HG02759 (cell line): ENCODE results near the gene PRR18.

Experiments used
- ATAC-seq: cut with Tn5 transposase; IDR thresholded peaks from one replicate; pipeline ENCODE4 v1.9.1; 2021; ENCODE audit warnings: mild to moderate bottlenecking, moderate library complexity; ENCODE audit not compliant: unreplicated experiment

The PRR18 gene

DNA sequence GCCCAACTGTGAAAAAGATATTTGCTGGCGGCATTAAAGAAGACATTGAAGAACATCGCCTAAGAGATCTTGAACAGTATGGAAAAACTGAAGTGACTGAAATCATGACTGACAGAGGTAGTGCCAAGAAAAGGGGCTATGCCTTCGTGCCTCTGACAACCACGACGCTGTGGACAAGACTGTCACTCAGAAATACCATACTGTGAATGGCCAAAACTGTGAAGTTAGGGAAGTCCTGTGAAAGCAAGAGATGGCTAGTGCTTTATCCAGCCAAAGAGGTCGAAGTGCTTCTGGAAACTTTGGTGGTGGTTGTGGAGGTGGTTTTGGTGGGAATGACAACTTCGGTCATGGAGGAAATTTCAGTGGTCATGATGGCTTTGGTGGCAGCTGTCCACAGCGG is 26.7 kb upstream of the PRR18 start:
- ATAC-seq, result no peak

DNA sequence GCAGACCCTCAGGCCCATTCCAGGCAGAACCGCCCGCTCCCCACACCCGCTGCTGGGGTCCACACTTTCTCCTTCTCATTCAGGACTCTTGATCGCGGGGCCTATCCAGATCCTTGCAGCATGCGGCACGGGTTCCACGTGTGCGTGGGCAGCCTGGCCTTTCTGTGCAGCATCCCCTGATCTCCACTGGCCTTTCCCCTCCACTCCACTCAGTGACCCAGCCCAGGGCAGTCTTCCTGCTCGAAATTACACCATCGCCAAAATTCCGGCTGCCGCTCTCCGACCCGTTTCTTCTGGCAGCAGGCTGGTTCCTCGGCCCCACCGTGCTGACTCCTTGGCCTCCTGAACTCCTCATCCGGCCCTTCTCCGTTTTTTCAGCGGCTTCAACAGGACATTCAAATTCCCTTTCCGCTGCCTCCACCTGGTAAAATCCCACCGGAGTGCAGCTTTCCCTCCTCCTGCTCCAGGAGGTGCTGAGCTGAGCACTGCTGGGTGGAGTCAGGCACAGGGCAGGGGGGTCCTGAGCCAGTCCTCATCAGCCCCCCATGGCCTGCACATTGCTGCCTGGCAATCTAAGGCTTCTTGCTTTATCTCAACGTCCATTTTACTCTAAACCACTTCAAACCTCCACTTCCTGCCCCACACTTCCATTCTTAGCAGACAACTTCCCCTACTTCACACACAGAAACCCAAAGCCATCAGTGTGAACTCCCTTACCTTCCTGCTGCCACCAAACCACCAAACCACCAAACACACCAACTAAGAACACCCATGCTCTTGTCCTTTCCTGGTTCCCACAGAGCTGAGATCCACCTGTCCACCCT is 25.2 kb upstream of the PRR18 start:
- ATAC-seq, result peak; percentile 68

DNA sequence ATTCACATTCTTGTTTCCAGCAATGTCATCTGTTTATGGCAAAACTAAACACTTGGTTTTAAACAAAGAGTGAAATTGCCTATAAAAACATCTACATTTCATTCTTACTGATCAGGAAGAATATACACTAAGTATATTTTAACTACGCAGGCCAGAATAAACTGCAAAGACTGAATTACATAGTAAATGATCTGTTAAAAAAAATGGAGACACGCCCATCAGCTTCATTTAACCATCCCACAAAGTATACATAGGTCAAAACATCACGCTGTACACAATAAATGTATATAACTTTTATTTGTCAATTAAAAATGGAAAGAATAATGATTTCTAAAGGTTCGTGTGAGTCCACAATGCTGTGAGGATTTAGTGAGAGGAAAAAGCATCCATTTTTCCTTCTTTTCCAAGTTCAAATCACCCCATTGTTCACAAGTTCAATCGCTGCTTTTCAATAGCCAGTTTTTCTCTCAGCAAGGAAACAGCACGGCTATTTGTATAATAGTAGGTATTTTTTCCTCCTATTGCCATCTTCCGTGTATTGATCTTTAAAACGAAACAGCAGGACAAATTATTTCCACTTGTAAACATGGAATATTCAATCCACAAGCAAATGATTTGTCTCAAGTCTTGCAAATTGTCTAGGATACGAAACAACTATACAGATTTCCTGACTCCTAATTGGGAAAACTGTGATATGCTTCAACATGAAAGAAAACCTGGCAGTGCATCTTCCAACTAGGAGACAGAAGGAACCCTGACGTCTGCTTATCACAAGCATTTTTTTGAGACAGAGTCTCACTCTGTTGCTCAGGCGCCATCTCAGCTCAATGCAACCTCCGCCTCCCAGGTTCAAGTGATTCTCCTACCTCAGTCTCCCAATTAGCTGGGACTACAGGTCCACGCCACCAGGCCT is 23.6 kb upstream of the PRR18 start:
- ATAC-seq, result no peak

DNA sequence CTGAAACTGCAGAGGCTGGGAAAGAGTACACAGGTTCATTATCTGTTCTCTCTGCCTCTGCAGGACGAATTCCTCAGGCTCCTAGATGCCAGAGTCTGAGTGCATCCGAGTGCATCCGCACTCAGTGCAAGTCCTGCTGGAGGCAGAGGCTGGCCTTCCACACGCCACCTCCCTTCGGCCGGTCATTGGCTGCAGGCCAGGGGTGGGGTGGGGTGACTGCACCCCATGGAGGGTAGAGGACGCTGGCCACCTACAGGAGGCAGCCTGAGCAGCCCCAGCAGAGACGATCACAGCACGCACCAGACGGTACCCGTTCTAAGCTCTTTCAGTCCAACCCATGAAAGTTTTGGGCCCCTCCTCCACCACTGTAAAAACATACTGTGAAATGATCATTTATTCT is 22.4 kb upstream of the PRR18 start:
- ATAC-seq, result no peak

DNA sequence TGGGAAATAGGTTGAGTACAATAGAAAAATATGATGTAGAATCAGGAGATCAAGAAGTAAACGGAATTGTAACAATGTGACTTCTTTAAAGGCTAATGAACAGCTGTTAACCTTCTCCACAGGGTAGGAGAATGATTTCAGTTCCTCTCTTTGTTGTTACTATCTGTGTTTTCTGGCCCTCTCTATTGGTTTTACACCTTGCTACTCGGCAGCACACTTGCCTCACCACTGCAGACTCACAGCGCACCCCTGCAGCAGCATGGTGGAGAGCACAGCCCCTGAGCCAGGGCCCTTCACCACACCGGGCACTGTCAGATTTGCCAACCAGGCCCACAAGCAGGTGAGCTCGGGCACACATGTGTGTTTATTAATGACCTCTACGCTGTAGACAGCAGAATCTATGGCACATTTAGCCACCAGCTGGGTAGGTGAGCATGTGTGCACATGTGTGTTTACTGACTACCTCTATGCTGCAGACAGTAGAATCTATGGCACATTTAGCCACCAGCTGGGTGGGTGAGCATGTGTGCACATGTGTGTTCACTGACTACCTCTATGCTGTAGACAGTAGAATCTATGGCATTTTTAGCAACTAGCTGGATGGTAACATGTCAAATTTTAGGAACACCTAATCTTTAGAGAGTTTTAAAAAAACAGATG is 17.3 kb upstream of the PRR18 start:
- ATAC-seq, result peak; percentile 73

DNA sequence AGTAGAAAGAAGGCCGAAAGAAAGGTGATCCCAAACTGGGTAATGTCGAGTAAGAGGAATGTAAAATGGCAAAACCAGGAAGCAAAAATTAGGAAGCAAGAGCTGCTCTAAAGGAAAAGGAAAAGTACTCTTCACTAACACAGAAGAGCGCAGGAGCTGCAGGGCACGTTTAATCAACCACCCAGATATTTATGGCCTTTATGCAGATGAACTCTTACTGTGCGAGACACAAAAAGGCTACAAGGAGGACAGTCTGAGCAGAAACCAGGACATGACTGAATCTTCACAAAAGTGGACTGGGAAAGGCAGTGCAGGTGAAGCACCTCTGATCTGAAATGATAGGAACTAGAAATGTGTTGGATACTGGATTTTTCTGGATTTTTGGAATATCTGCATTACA is 15.2 kb upstream of the PRR18 start:
- no peak for ATAC-seq

DNA sequence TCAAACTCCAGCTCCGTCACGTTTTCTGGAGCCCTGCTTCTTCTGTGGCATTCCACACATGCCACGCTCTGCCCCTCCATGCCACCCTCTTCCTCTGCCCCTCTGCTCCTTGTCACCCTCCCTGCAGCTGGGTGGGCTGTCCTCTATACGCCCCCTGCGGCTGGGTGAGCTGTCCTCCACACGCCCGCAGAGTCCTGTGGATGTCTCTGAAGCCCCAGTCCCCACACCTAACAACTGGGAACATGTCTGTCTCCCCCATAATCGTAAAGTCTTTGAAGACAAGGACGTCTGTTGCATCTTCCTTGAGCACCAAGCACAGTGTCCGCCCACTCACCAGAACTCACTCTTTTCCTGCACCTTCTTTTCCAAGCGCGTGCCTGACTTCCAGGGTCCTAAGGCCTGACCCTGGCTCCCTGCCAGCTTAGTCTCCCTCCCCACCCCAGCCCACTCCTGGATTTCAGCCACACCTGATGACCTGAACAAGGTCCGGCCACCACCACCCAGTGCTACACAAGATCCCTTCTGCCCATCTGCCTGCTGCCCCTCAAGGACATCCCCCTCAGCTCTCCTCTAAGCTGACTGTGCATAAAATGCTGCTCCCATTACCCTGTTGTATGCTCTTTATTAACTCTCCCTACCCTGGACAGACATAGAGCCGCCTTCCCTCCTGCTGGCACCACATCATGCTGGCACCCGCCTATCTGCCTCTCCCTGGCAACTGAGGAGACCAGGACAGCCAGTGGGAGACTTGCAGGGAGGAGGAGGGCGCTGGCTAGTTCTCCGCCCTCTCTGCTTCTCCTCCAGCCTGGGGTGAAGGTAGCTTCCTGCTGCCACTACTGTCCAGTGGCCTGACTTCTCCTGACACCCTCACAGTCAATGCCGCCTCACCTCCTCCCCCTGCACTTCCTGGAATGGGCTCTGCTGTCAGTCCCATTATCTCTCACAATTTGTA is 10.7 kb upstream of the PRR18 start:
- no peak for ATAC-seq

DNA sequence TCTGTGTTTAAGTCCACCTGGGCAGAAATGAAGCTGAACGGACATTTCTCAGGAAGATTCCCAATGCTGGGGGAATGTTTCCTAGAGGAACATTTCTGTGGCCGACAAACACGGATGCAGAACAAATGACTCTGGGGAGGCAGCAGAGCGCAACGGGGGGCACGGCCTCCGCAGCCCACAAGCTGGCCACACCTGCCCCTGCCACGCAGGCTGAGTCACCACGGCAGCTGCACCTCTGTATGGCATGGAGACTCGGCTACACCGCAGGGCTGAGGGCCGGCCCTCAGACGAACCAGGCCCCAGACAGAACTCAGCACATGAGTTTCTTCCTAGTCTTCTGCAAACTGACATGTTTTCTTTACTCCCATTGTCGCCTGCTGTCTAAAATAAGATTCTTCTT is 10.0 kb upstream of the PRR18 start:
- no peak for ATAC-seq

DNA sequence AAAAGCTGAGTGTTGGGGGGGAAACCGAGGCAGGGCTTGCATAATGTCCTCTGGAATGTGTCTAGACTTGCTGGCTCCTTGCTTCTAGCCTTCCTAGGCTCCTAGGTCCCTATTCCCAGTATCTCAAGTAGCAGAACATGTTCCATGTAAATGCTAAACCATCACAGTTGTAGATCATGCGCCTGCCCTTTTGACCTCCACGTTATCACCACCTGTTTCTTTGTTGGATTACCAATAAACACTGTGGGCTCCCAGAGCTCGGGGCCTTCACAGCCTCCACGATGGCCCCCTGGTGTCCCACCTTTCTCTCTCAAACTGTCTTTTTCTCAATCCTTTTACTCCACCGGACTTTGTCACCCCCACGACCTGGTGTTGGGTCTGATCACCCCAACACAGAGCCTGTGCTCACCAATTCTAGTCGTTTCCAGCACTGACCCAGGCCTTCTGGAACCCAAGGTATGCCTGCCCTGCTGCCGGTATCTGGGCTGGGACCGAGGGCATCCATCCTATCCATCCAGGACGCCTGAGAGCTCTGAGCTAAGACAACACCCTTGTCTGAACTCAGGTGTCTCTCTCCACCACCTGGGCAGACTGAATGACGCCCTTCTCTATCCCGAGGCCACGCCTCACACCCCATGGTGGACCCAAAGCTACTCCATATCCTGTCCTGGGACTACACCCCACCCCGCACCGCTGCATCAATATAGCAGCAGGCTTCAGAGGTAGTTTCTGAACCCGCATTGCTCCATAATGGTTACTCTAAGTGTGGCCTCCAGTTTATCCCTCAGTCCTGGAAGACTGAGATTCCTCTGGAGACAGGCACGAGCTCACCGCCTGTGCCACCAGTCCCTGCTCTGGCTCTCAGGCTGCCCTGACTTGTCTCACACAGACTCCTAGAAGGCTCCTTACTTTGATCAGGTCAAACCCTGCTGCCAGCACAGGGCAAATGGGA is 9.3 kb upstream of the PRR18 start:
- no peak for ATAC-seq

DNA sequence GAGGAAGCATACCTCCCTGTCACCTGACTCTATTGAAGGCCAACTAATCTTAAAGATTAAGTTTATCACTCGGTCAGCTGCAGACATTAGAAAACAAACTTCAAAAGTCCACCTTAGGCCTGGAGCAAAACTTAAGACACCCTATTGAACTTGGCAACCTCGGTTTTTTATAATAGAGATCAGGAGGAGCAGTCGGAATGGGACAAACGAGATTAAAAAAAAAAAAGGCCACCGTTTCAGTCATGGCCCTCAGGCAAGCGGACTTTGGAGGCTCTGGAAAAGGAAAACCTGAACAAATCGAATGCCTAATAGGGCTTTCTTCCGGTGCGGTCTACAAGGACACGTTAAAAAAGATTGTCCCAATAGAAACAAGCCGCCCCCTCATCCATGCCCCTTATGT is 7.2 kb upstream of the PRR18 start:
- no peak for ATAC-seq

DNA sequence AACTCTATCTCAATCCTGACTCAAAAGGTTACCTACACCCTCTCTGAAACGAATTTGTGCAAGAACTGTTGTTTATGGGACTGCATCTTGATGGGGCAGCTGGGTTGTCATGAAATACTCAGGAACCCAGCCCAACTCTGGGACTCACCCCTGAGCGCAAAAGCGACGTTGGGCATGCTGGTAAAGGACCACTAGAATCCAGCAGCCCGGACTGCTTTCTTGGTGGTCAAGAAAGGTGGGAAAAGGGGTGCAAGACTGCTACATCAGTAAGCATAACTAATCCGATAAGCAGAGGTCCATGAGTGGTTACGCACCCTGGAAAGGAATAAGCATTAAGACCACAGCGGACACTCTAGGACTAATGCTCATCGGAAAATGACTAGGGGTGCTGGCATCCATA is 6.3 kb upstream of the PRR18 start:
- ATAC-seq, result no peak

DNA sequence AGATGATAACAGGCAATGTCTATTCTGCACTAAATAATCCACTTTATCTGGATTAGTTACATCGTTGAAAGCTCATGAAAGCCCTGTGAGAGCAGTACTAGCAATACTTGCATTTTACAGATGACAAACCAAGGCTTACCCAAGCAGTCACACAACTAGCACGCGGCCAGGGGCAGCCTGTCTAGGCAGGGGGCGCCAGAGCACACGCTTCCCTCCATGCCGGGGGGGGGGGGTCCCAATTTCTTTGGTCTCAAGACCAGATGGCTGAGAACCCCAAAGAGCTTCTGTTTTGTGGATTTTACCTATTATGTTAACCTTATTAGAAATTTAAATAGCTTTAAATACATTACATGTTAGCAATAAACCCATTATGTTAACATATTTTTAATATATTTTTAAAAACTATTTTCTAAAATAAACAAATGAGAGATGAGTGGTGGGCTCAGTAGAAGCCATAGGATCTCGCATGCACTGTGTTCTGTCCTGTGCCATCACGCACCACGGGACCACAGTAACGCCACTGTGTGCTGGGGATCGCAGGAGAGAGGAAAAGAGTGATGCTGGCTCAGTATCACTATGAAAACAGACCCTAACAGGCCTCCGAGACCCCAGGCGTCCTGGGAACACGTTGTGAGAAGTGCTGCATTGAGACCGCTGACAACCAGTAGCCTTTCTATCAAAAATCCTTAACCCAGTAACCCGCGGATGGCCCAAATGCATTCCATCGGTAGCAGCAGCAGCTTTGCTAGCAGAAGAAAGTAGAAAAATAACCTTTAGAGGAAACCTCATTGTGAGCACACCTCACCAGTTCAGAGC is 5.3 kb upstream of the PRR18 start:
- ATAC-seq, result peak; percentile 65

DNA sequence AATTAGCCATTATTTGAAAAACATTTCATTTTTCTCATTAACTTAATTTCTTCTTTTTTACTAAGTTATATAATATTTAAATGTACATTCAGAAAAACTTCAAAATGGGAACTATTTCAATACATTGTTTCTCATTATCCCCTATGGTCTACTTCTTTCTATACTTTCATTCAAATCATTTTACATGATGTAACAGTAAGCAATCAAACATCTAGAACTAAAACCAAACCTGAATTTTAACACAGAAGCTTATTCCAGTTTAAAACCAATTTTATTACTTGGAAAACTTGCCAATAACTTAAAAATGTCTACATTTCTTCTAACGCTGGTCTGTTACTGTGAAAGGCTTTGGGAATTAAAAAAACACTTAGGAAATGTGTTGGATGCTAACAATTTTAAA is 4.6 kb upstream of the PRR18 start:
- no peak for ATAC-seq

DNA sequence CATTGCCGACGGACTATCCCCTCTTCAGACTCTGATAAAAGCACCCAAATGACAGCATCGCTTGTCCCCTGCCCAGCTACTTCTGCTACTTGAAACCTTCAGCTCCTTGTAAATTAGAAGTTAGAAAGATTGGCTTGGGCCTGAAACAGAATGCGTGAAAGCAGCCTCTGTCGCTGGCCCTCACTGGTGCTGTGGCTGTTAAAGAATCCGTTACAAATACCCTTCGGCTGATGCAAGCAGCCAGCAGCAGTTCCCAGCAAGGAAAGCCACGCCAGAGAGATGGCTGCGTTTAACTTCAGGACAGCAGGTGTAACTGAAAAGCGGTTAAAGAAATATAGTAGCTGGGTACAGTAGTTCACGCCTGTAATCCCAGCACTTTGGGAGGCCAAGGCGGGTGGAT is 2.4 kb upstream of the PRR18 start:
- no peak for ATAC-seq

DNA sequence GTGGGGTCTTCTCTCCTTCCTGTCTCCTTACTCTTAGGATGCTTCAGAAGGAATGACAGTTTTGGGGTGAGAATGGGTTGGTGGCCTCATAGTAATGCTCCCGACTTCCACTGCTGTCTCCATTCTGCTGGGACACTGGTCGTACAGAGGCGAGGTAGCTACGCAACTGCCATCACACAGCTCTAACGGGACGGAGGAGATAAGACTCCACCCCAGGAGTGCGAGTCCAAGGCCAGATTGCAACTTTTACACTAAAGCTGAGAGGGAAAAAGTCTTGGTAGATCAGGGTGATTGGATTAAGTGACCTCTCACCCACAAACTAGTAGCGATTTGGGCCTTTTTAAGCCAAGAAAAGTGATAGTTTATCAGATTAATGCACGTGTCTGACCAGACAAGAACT is 1.8 kb upstream of the PRR18 start:
- ATAC-seq, result no peak

DNA sequence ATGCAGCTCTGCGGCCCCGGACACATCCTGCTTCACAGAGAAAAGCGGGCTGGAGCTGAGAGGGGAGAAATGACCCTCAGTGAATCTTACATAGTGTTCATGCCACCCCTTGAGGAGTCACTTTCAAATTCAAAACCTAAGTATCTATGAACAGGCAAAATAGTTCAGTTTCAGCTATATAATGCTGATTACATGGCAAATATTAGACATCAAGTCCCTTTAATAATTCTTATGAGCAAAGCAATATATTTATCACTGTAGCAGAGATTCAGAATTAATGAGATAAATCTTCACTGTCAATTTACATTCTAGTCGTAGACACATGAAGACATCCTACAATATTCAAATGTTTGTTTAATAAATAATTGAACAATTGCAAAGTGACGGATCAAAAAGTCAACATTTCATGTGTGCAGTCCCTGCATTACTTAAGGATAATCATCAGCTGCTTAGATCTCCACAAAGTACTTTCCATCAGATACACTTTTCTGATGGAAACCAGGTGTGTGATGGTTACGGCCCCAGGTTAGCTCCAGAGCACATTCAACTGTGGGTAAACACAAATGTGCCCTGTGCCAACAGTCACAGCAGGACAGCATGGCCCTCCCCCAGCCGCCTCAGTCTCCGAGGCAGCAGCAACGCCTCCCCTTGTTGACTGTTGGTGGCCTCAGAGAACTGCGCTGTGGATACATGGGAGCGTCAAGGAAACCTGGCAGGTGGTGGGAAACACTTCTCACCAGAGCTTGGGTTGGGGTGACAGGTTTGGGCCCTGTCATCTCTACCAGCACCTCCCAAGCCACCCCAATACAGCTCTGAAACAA is 787 bp upstream of the PRR18 start:
- ATAC-seq, result no peak
